Stomach (tissue), 9 donors: ENCODE data around the gene RNF5. TPM values are rescaled to one million over a fixed set of nuclear protein-coding genes. Genes with fewer than 3 reads are reported as not detected.
"Not testable (repeated sequence)": the region's sequence is repeated elsewhere in the genome, so short reads cannot be mapped to it uniquely, and the experiment has no call there.

Experiments used
- DNase-seq, 2 donors: peaks; one replicate each; pipeline versions ENCODE4 v3.0.0 to v3.0.0-alpha.2; 2013 to 2019
- H3K27ac ChIP-seq, 5 donors: fragments of 200-600 bp in 4 of 5; sonication (generic) in 4 of 5; one replicate each; pipeline ENCODE4 v1.5.1; 2013 to 2019; ENCODE audit warnings: mild to moderate bottlenecking in 1 of 5, moderate library complexity in 1 of 5
- H3K27me3 ChIP-seq, 3 donors: fragments of 200-600 bp; sonication (generic); one replicate each; pipeline ENCODE4 v1.5.1; 2017 to 2019; ENCODE audit warnings: mixed run types in 1 of 3
- H3K36me3 ChIP-seq, 4 donors: fragments of 200-600 bp; sonication (generic); 1 replicate in 3 of 4; 2 replicates in 1 of 4; pipeline ENCODE4 v1.5.1; 2016 to 2019
- H3K4me1 ChIP-seq, 4 donors: fragments of 200-600 bp; sonication (generic); one replicate each; pipeline ENCODE4 v1.5.1; 2016 to 2019
- H3K4me3 ChIP-seq, 4 donors: fragments of 200-600 bp; sonication (generic) in 3 of 4; one replicate each; pipeline ENCODE4 v1.5.1; 2016 to 2019; ENCODE audit warnings: mild to moderate bottlenecking in 1 of 4
- H3K9me3 ChIP-seq, 4 donors: fragments of 200-600 bp; sonication (generic); one replicate each; pipeline ENCODE4 v1.5.1; 2016 to 2019
- EP300 ChIP-seq: sonication (generic); formaldehyde crosslinking; IDR thresholded peaks from one replicate; pipeline ENCODE4 v1.6.1; 2017; ENCODE audit warnings: antibody characterized with exemption
- POLR2A ChIP-seq, 4 donors: fragments of 450-650 bp; IDR thresholded peaks; one replicate each; pipeline ENCODE4 v1.6.1; 2016; ENCODE audit warnings: antibody characterized with exemption in 4 of 4, control low read depth in 2 of 4, mild to moderate bottlenecking in 1 of 4, moderate library complexity in 1 of 4
- POLR2AphosphoS5 ChIP-seq, 3 donors: sonication (generic); formaldehyde crosslinking; IDR thresholded peaks; one replicate each; pipeline ENCODE4 v1.6.1; 2016; ENCODE audit warnings: antibody characterized with exemption in 3 of 3
- WGBS, 5 donors: extraction: QIAGEN DNeasy Blood & Tissue Kit in 3 of 5; methylation state at CpG; one replicate each; pipeline versions ENCODE4 v1.1.5 to v1.1.7; 2013 to 2018; 5-methylcytosine and 5-hydroxymethylcytosine counted together
- intact Hi-C: fragments of 100-400 bp; cut with DNase I; formaldehyde crosslinking; loops from one replicate; pipeline ENCODE4 v1.15.1; 2023; ENCODE audit warnings: low total_unique reads
- polyA plus RNA-seq, 3 donors: library from polyadenylated mRNA; stranded (reverse); fragments of 200-250 nt; gene quantifications; one replicate each; pipeline ENCODE4 v1.2.3, GENCODE V29; 2013
- total RNA-seq, 5 donors: library from RNA; depleted of rRNA; stranded (reverse); fragments of >200 nt; gene quantifications; one replicate each; pipeline versions ENCODE4 v1.1.0 to v1.2.3, GENCODE V29; 2014 to 2016
- TF ChIP-seq, protein P1 (sequence below), 7 experiments: fragments of 450-650 bp in 4 of 7; fragments of 200-600 bp in 3 of 7; sonication (generic) in 3 of 7; IDR thresholded peaks; one replicate each; pipeline ENCODE4 v1.5.1; 2016 to 2019; ENCODE audit warnings: antibody characterized with exemption in 7 of 7, control low read depth in 2 of 7, mild to moderate bottlenecking in 1 of 7
- donor health status: healthy with polysubstance abuse.
- donor health status: Bipolar disorder and iron deficiency.
- donor health status: healthy.

The RNF5 gene
- total and polyA plus RNA-seq, 8 donors, result 22.6 to 107 (median 66.0) TPM

DNA sequence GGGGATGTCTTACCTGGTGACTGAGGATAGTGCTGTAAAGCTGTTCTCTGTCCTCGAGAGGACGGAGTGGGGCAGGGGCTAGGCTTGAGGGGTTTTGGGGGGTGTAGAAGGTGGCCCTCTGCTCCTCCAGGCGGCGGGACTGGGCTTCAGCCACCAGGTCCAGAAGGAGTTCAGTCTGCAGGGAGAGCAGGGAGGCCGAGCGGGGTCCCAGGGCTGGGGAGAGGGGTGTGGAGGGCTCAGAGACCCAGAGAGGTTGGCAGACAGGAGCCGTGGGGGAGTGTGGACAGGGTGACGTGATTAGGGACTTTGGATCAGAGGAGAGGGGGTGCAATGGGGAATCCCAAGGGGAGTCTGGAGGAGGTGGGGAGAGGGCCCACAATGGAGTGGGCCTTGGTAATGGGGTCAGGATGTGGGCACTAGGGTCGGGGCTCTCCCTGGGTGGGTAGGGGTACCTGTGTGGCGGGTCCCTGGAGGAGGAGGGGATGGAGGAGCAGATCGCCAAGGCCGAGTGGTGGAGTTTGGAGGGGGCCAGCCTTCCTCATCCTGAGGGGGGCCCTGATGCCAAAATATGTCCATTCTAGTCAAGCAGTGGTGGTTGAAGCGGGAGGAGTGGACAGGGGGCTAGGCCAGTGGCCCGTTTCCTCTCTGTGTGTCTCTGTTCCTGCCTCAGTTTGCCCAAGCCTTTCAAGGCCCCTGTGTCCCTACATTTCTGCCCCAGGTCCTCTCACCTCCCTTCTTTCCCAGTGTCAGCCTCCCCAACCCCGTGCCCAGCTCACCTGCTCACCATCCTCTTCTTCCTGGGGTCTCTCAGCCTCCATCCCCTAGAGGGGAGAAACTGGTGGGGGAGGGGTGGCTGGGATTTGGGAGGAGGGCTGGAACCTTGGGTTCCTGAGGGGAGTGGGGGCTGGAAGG is 13.7 kb downstream of the RNF5 start:
- 55 to 69% (median 65%) methylated on average over 15 of the region's 15 CpGs for WGBS, 5 donors
- peak overlapping the region; percentile 31 to 76 (median 57) for H3K4me3 ChIP-seq
- no peak for TF ChIP-seq POLR2A (IDR thresholded peaks at IDR 0.05)
- no peak for TF ChIP-seq EP300
- TF ChIP-seq, protein P1, sequence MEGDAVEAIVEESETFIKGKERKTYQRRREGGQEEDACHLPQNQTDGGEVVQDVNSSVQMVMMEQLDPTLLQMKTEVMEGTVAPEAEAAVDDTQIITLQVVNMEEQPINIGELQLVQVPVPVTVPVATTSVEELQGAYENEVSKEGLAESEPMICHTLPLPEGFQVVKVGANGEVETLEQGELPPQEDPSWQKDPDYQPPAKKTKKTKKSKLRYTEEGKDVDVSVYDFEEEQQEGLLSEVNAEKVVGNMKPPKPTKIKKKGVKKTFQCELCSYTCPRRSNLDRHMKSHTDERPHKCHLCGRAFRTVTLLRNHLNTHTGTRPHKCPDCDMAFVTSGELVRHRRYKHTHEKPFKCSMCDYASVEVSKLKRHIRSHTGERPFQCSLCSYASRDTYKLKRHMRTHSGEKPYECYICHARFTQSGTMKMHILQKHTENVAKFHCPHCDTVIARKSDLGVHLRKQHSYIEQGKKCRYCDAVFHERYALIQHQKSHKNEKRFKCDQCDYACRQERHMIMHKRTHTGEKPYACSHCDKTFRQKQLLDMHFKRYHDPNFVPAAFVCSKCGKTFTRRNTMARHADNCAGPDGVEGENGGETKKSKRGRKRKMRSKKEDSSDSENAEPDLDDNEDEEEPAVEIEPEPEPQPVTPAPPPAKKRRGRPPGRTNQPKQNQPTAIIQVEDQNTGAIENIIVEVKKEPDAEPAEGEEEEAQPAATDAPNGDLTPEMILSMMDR (IDR thresholded peaks at IDR 0.05), result no peak
- no peak for TF ChIP-seq POLR2AphosphoS5 (IDR thresholded peaks at IDR 0.05)
- peak in 1 of 2 donors; percentile 22 for DNase-seq
- intact Hi-C loops, result no loop called here
- peaks cover 44 to 83% (median 70%) of the 10 kb centered on the region in 4 donors for H3K4me1 ChIP-seq
- H3K27ac ChIP-seq, result peak overlapping the region; percentile 76 to 100 (median 96)
- H3K9me3 ChIP-seq, result no peaks in the 10 kb centered on the region
- H3K36me3 ChIP-seq, result peaks cover 12 to 14% (median 13%) of the 10 kb centered on the region in 4 donors
- H3K27me3 ChIP-seq, result no peaks in the 10 kb centered on the region

DNA sequence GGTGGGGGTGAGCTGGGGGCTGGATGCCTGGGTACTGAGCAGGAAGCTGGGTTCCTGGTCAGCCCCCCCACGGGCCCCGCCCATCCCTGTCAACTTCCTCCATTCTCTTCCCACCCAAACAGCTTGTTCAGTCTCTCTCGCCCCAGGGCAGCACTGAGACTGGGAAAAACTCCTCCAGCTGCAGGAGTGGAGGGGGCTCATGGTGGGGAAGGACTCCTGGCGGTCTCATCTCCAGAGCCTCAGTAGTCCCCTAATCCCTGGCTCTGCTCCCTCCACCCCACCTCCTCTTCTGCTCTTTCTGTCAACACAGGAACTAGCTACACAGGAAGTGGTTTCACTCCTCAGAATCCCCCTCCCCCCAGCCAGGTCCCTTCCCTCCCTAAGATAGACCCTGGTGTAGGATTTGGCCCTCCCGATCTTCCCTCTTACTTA is 14.4 kb downstream of the RNF5 start, which contains the start of gene GPSM3:
GPSM3 (minus strand) TSS at position 36 of the 432 bp plus-strand sequence. CDS start 130 bp downstream, outside the sequence.
- Histone ChIP-seq H3K4me3 (peak within 1 kb of the TSS; percentile 31 to 76 (median 57)), H3K9me3 (no peaks in the 10 kb centered on the region), H3K4me1 (peaks cover 45 to 83% (median 69%) of the 10 kb centered on the region in 4 donors), H3K36me3 (peaks cover 6 to 8% (median 6%) of the 10 kb centered on the region in 4 donors), H3K27ac (peak within 1 kb of the TSS; percentile 76 to 100 (median 96)), H3K27me3 (no peaks in the 10 kb centered on the region)
- intact Hi-C loops, result no loop called here
- peak; percentile 54 to 85 for DNase-seq
- TF ChIP-seq POLR2AphosphoS5 (IDR thresholded peaks at IDR 0.05) (peak in 1 of 3 donors; percentile 37), POLR2A (IDR thresholded peaks at IDR 0.05) (no peak)
- WGBS, 5 donors, result 11 to 19% (median 16%) methylated on average over 5 of the region's 5 CpGs

DNA sequence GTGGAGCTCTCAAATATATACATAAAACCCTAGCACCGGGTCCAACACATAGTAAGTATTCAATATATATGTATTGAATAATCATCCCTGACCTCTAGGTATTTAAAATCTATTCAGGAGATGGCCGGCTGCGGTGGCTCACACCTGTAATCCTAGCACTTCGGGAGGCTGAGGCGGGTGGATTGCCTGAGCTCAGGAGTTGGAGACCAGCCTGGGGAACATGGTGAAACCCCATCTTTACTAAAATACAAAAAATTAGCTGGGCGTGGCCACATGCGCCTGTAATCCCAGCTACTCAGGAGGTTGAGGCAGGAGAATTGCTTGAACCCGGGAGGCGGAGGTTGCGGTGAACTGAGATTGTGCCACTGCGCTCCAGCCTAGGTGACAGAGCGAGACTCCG is 14.9 kb downstream of the RNF5 start:
- peak overlapping the region in 3 of 4 donors; percentile 45 to 76 (median 69) for H3K4me3 ChIP-seq
- H3K27ac ChIP-seq, result peak overlapping the region; percentile 71 to 100 (median 96)
- peaks cover 42 to 81% (median 65%) of the 10 kb centered on the region in 4 donors for H3K4me1 ChIP-seq
- intact Hi-C loops, H3K9me3 ChIP-seq, H3K27me3 ChIP-seq, DNase-seq, H3K36me3 ChIP-seq: not testable (repeated sequence)
- WGBS, 5 donors, result 64 to 80% (median 77%) methylated on average over 13 of the region's 13 CpGs

DNA sequence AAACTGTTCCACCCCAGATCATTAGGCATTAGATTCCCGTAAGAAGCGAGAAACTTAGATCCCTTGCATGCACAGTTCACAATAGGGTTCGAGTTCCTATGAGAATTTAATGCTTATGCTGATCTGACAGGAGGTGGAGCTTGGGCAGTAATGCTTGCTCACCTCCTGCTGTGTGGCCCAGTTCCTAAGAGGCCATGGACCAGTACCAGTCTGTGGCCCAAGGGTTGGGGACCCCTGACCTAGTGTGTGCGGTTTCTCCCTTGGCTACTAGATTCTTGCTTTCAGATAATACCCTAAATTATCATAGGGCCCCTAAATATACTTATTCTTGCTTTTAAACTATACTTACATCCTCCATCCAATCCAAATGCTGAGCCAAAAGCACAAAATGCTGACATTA is 16.2 kb downstream of the RNF5 start:
- intact Hi-C loops, result no loop called here

More for the DNA sequence above, 16.2 kb downstream of the RNF5 start:
- 93 to 94% (median 94%) methylated on average over 4 of the region's 4 CpGs for WGBS, 5 donors
- Histone ChIP-seq H3K27me3 (no peaks in the 10 kb centered on the region), H3K9me3 (no peaks in the 10 kb centered on the region), H3K27ac (peak overlapping the region in 4 of 5 donors; percentile 98 to 100 (median 99)), H3K36me3 (no peaks in the 10 kb centered on the region), H3K4me1 (peaks cover 30 to 68% (median 53%) of the 10 kb centered on the region in 4 donors), H3K4me3 (no peak overlapping the region)
- DNase-seq, result peak in 1 of 2 donors; percentile 16
- no peak for TF ChIP-seq EP300
- TF ChIP-seq, protein P1 (IDR thresholded peaks at IDR 0.05), result no peak
- no peak for TF ChIP-seq POLR2A (IDR thresholded peaks at IDR 0.05)
- TF ChIP-seq POLR2AphosphoS5 (IDR thresholded peaks at IDR 0.05), result no peak
